ENCODE measurements around the gene APPBP2. TPM values are rescaled to one million over a fixed set of nuclear protein-coding genes. Genes with fewer than 3 reads are reported as not detected.

The APPBP2 gene
- total RNA-seq, 4 donors from 2014 or later = 24.9 to 35.4 (median 27.9) TPM

- intact Hi-C loops (cut with DNase I) = no loop called here
- WGBS = 92% methylated on average over 17 of the region's 17 CpGs
Observed at GRCh38 chr17:60393840-60394723, 132.0 kb downstream of the APPBP2 start.

More at GRCh38 chr17:60393840-60394723, 132.0 kb downstream of the APPBP2 start:
- no peaks in the 10 kb centered on the region for H3K36me3 ChIP-seq
- H3K4me3 ChIP-seq = no peak overlapping the region
- DNase-seq (ENCODE audit: extremely low spot score) = no peak
- H3K27me3 ChIP-seq = no peaks in the 10 kb centered on the region
- peaks cover 17 to 33% (median 28%) of the 10 kb centered on the region in 4 donors for H3K4me1 ChIP-seq
- no peaks in the 10 kb centered on the region for H3K9me3 ChIP-seq
- TF ChIP-seq CTCF (IDR thresholded peaks at IDR 0.05) (no peak), POLR2A (IDR thresholded peaks at IDR 0.05; ENCODE audit: low read depth) (no peak), POLR2AphosphoS5 (IDR thresholded peaks at IDR 0.05) (no peak), EP300 (IDR thresholded peaks at IDR 0.05) (no peak)
- H3K27ac ChIP-seq (replicated peaks in 1 of 4) = no peak overlapping the region

Small RNA genes lying within 50 kb of the gene (small RNA-seq; reads per million reads assigned to genes)
- 0 reads per million in 3 donors for gene AC011921.2

Other genes with a start within 250 kb of the APPBP2 start
- gene USP32, start 134.1 kb downstream of the APPBP2 start, total RNA-seq = 10 to 100 TPM; 42.3 to 65.8 (median 47.9) TPM
- gene CHCT1, start 103.8 kb downstream of the APPBP2 start, total RNA-seq = not detected
- 10 to 100 TPM in 3 of 4 donors, 1 to 10 TPM in 1; 7.9 to 18.9 (median 13.0) TPM for gene PPM1D, start 74.0 kb upstream of the APPBP2 start, total RNA-seq
- gene BCAS3, start 151.6 kb upstream of the APPBP2 start, total RNA-seq = 10 to 100 TPM; 17.4 to 25.7 (median 19.5) TPM

All from esophagus muscularis mucosa (tissue), 4 donors.